Adrenal gland (tissue), 12 donors: ENCODE measurements around the gene DPP8. TPM values are rescaled to one million over a fixed set of nuclear protein-coding genes. Genes with fewer than 3 reads are reported as not detected.

ENCODE experiments used
- DNase-seq, 7 donors: peaks; one replicate each; pipeline ENCODE4 v3.0.0-alpha.2; 2019 to 2020
- H3K27ac ChIP-seq, 5 donors: fragments of 200-600 bp; sonication (generic) in 4 of 5; 1 replicate in 3 of 5; 2 replicates in 2 of 5; pipeline versions ENCODE4 v1.5.1 to v1.8.0; 2016 to 2020; ENCODE audit warnings: mild to moderate bottlenecking in 1 of 5
- H3K27me3 ChIP-seq: fragments of 200-600 bp; 2 replicates; pipeline ENCODE4 v1.8.0; 2021
- H3K36me3 ChIP-seq, 2 donors: fragments of 200-600 bp; replicated peaks in 1 of 2; 1 replicate in 1 of 2; 2 replicates in 1 of 2; pipeline versions ENCODE4 v1.5.1 to v1.8.0; 2018 to 2022
- H3K4me1 ChIP-seq, 2 donors: fragments of 200-600 bp; replicated peaks in 1 of 2; 1 replicate in 1 of 2; 2 replicates in 1 of 2; pipeline versions ENCODE4 v1.5.1 to v1.8.0; 2018 to 2021
- H3K4me3 ChIP-seq, 4 donors: fragments of 200-600 bp; sonication (generic) in 3 of 4; one replicate each; pipeline ENCODE4 v1.5.1; 2016 to 2018
- H3K9me3 ChIP-seq, 3 donors: fragments of 200-600 bp; sonication (generic) in 1 of 3; replicated peaks in 1 of 3; 1 replicate in 2 of 3; 2 replicates in 1 of 3; pipeline versions ENCODE4 v1.5.1 to v1.8.0; 2016 to 2021
- POLR2A ChIP-seq, 2 donors: fragments of 450-650 bp; IDR thresholded peaks; one replicate each; pipeline ENCODE4 v1.6.1; 2017; ENCODE audit warnings: antibody characterized with exemption in 2 of 2, mild to moderate bottlenecking in 2 of 2, moderate library complexity in 1 of 2
- WGBS, 4 donors: extraction: QIAGEN DNeasy Blood & Tissue Kit in 2 of 4; methylation state at CpG; one replicate each; pipeline versions ENCODE4 v1.1.5 to v1.1.7; 2013 to 2017; 5-methylcytosine and 5-hydroxymethylcytosine counted together
- intact Hi-C, 2 donors: fragments of 100-400 bp; cut with DNase I; formaldehyde crosslinking; loops; one replicate each; pipeline versions ENCODE4 v1.14.1 to v1.15.0; 2022 to 2023
- polyA plus RNA-seq, 3 donors: library from polyadenylated mRNA; stranded (reverse); fragments of 200-250 nt in 2 of 3; fragments of 350-450 nt in 1 of 3; fragmentation: Illumina TruSeq in 1 of 3; extraction: RNeasy Lipid Tissue Mini Kit (QIAGEN cat#74804) in 1 of 3; gene quantifications; one replicate each; pipeline ENCODE4 v1.2.3, GENCODE V29; 2013 to 2014
- total RNA-seq, 9 donors: library from RNA; depleted of rRNA in 4 of 9; stranded (reverse); fragments of >200 nt in 4 of 9; fragments of 120-200 nt in 1 of 9; fragmentation: NEBNext Ultra II Directional in 1 of 9; extraction: Animal tissue kit (Norgen Biotek cat#: 25700) in 1 of 9; gene quantifications; one replicate each; pipeline versions ENCODE4 v1.1.0 to v1.2.4, GENCODE V29; 2013 to 2023
- TF ChIP-seq, protein P1 (sequence below), 6 experiments: fragments of 450-650 bp in 4 of 6; fragments of 200-600 bp in 2 of 6; sonication (generic) in 1 of 6; IDR thresholded peaks; 1 replicate in 5 of 6; 2 replicates in 1 of 6; pipeline versions ENCODE4 v1.5.1 to v1.8.0; 2016 to 2021; ENCODE audit warnings: antibody characterized with exemption in 6 of 6, mild to moderate bottlenecking in 2 of 6, moderate library complexity in 1 of 6
- donor health status: healthy with polysubstance abuse.
- donor health status: Bipolar disorder and iron deficiency.
- donor health status: DM: yes; HTN: yes; CAD: no.
- donor health status: DM: no; HTN: no; CAD: no.
- donor health status: DM: no; HTN: no; CAD: no.
- donor health status: DM: yes; HTN: yes; CAD: no.

DPP8 gene
- total and polyA plus RNA-seq, 12 donors, result 5.7 to 101 (median 40.4) TPM

DNA sequence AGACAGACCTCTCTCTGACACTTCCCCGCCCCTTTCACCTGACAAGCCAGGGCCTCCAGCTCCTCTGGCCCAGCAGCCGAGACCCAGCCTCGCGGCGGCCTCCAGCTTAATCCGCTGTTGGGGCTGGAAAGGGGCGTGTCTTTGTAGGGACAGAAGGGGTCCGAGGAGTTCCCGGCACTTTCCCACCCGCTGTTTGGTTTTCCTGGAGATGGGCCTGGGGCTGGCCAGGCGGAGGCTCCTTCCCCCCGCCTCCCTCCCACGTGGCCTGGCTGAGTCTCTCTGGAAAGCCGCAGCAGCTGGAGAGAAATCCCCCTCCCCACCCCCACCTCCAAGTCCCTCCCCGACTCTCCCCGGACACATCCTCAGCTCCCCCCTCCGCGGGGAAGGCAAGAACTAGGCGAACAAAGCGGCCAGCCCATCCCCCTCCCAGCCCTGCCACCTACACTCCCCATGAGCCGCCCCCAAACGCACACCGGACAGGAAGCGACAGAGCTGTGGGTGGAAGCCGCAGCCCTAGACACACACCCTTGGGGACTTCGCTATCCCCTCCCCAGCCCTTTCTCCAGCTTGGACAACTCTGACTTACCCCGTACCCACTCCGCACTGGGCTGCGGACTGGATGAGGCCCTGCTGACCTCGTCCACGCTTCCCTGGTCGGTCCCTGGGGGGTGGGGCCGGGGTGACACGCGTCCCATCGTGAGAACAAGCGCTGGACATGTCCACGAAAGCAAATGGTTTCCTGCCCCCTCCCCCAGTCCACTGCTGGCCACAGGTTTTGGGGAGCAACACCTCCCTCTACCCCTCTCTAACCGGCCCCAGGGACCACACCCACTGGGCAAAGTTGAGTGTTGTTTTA, 95.9 kb downstream of the DPP8 start:
- peak overlapping the region in 3 of 5 donors; percentile 13 to 79 (median 49) for H3K27ac ChIP-seq
- TF ChIP-seq, protein P1, sequence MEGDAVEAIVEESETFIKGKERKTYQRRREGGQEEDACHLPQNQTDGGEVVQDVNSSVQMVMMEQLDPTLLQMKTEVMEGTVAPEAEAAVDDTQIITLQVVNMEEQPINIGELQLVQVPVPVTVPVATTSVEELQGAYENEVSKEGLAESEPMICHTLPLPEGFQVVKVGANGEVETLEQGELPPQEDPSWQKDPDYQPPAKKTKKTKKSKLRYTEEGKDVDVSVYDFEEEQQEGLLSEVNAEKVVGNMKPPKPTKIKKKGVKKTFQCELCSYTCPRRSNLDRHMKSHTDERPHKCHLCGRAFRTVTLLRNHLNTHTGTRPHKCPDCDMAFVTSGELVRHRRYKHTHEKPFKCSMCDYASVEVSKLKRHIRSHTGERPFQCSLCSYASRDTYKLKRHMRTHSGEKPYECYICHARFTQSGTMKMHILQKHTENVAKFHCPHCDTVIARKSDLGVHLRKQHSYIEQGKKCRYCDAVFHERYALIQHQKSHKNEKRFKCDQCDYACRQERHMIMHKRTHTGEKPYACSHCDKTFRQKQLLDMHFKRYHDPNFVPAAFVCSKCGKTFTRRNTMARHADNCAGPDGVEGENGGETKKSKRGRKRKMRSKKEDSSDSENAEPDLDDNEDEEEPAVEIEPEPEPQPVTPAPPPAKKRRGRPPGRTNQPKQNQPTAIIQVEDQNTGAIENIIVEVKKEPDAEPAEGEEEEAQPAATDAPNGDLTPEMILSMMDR (IDR thresholded peaks at IDR 0.05), result no peak
- no peak for TF ChIP-seq POLR2A (IDR thresholded peaks at IDR 0.05)
- H3K4me3 ChIP-seq, result peak overlapping the region in 2 of 4 donors; percentile 36 to 77
- WGBS, 4 donors, result 0 to 2% (median 1%) methylated on average over 13 to 39 of the region's 39 CpGs
- no peaks in the 10 kb centered on the region for H3K9me3 ChIP-seq
- DNase-seq, result peak; percentile 60 to 79 (median 69)
- intact Hi-C loops, result no loop called here
- H3K36me3 ChIP-seq, result no peaks in the 10 kb centered on the region
- H3K27me3 ChIP-seq, result no peaks in the 10 kb centered on the region
- peaks cover 13 to 16% of the 10 kb centered on the region in 2 donors for H3K4me1 ChIP-seq

GRCh38 chr15:65420975-65421359, 96.5 kb downstream of the DPP8 start:
- Histone ChIP-seq H3K9me3 (no peaks in the 10 kb centered on the region), H3K4me3 (peak overlapping the region in 2 of 4 donors; percentile 36 to 77), H3K4me1 (peaks cover 13 to 16% of the 10 kb centered on the region in 2 donors), H3K27ac (peak overlapping the region in 2 of 5 donors; percentile 13 to 79), H3K27me3 (no peaks in the 10 kb centered on the region), H3K36me3 (no peaks in the 10 kb centered on the region)
- DNase-seq, result no peak
- intact Hi-C loops, result no loop called here
- TF ChIP-seq POLR2A (IDR thresholded peaks at IDR 0.05), result no peak
- TF ChIP-seq, protein P1 (IDR thresholded peaks at IDR 0.05), result no peak
- 20 to 28% (median 21%) methylated on average over 13 to 17 of the region's 17 CpGs for WGBS, 4 donors

GRCh38 chr15:65418596-65418995, 98.9 kb downstream of the DPP8 start:
- no peak overlapping the region for H3K4me3 ChIP-seq
- intact Hi-C loops, result no loop called here
- TF ChIP-seq POLR2A (IDR thresholded peaks at IDR 0.05), result no peak
- TF ChIP-seq, protein P1 (IDR thresholded peaks at IDR 0.05), result no peak
- no peaks in the 10 kb centered on the region for H3K9me3 ChIP-seq
- no peaks in the 10 kb centered on the region for H3K36me3 ChIP-seq
- DNase-seq, result no peak
- H3K27me3 ChIP-seq, result no peaks in the 10 kb centered on the region
- WGBS, 4 donors, result 88 to 100% (median 92%) methylated on average over 2 of the region's 2 CpGs
- H3K27ac ChIP-seq, result no peak overlapping the region
- peaks cover 16 to 24% of the 10 kb centered on the region in 2 donors for H3K4me1 ChIP-seq

- TF ChIP-seq POLR2A (IDR thresholded peaks at IDR 0.05), result no peak
- TF ChIP-seq, protein P1 (IDR thresholded peaks at IDR 0.05), result no peak
- intact Hi-C loops, result no loop called here
- H3K9me3 ChIP-seq, result no peaks in the 10 kb centered on the region
- peaks cover 11 to 30% of the 10 kb centered on the region in 2 donors for H3K4me1 ChIP-seq
- DNase-seq, result no peak
- H3K27me3 ChIP-seq, result no peaks in the 10 kb centered on the region
- H3K36me3 ChIP-seq, result no peaks in the 10 kb centered on the region
- no peak overlapping the region for H3K4me3 ChIP-seq
- 66 to 74% (median 71%) methylated on average over 8 of the region's 8 CpGs for WGBS, 4 donors
- H3K27ac ChIP-seq, result no peak overlapping the region
These were observed 100.6 kb downstream of the DPP8 start for GRCh38 chr15:65416845-65417416.
